WI38 (cell line): ENCODE results near the gene COIL.

Experiments used
- H3K4me3 ChIP-seq: 2 replicates; pipeline ENCODE4 v1.5.1; 2011; ENCODE audit warnings: low read depth, mild to moderate bottlenecking, control low read depth, low read length
- CTCF ChIP-seq: IDR thresholded peaks from 2 replicates; pipeline ENCODE4 v1.5.1; 2012; ENCODE audit warnings: low read depth, mild to moderate bottlenecking, control low read depth, low read length

The COIL gene, protein sequence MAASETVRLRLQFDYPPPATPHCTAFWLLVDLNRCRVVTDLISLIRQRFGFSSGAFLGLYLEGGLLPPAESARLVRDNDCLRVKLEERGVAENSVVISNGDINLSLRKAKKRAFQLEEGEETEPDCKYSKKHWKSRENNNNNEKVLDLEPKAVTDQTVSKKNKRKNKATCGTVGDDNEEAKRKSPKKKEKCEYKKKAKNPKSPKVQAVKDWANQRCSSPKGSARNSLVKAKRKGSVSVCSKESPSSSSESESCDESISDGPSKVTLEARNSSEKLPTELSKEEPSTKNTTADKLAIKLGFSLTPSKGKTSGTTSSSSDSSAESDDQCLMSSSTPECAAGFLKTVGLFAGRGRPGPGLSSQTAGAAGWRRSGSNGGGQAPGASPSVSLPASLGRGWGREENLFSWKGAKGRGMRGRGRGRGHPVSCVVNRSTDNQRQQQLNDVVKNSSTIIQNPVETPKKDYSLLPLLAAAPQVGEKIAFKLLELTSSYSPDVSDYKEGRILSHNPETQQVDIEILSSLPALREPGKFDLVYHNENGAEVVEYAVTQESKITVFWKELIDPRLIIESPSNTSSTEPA

GRCh38 chr17:56960596-56961538 lies at the start of gene COIL:
TSS of gene COIL (minus strand) at chr17:56961050. CDS start at chr17:56961019, 31 bp downstream.
- TF ChIP-seq CTCF: peak; percentile 96
- H3K4me3 ChIP-seq: peak within 1 kb of the TSS; percentile 68

DNA sequence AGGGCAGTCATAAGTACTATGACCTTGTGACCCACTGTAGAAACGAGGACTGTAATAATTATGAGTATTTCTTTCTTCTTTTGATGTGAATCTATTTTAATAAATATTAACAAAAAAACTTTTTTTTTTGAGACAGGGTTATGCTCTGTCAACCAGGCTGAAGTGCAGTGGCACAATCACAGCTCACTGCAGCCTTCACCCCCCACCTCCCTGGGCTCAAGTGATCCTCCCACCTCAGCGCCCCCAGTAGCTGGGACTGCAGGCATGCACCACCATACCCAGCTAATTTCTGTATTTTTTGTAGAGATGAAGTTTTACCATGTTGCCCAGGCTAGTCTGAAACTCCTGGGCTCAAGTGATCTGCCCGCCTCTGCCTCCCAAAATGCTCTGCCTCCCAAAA lies 49.6 kb upstream of the COIL start:
- TF ChIP-seq CTCF: no peak
- H3K4me3 ChIP-seq: no peak overlapping the region

DNA sequence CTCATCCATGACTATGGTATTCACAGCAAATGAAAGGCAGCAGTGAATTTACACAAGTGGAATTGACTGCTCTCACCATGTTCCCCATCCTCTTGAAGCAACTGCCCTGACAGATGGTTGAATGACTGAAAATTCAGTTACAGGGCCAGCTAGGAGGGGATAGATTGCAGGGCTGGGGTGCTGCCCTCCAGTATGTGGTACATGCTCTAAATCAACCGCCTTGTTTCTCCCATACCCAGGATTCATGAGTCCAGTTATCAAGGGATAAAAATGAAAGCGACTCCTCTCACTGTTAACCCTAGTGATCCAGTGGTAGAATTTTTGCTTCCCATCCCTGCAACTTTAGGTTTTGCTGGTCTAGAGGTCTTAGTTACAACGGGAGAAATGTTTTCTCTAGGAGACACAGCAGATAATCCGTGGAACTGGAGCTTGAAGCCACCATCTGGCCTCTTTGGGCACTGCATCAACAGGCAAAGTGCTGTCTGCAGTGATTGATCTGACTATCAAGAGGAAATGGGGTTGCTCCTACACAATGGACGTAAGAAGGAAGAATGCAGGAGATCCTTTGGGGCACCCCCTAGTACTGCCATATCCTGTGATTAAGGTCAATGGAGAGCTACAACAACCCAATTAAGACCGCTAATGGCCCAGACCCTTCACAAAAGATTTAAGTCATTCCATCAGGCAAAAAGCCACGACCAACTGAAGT lies 49.0 kb upstream of the COIL start:
- TF ChIP-seq CTCF: peak; percentile 91
- H3K4me3 ChIP-seq: no peak overlapping the region

- TF ChIP-seq CTCF: no peak
Measured at GRCh38 chr17:57008958-57009357, 48.1 kb upstream of the COIL start.

DNA sequence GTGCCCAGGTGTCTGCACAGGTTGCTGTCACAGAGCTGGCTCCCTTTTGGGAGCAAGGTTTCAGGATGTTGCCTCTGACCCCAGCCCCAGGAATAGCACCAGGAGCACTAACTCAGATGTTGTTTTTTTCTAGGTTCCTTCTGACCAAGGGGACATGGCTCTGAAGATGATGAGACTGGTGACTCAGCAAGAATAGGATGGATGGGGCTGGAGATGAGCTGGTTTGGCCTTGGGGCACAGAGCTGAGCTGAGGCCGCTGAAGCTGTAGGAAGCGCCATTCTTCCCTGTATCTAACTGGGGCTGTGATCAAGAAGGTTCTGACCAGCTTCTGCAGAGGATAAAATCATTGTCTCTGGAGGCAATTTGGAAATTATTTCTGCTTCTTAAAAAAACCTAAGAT lies 45.2 kb upstream of the COIL start:
- no peak overlapping the region for H3K4me3 ChIP-seq
- no peak for TF ChIP-seq CTCF

More at GRCh38 chr17:57008958-57009357, 48.1 kb upstream of the COIL start:
- H3K4me3 ChIP-seq: no peak overlapping the region

DNA sequence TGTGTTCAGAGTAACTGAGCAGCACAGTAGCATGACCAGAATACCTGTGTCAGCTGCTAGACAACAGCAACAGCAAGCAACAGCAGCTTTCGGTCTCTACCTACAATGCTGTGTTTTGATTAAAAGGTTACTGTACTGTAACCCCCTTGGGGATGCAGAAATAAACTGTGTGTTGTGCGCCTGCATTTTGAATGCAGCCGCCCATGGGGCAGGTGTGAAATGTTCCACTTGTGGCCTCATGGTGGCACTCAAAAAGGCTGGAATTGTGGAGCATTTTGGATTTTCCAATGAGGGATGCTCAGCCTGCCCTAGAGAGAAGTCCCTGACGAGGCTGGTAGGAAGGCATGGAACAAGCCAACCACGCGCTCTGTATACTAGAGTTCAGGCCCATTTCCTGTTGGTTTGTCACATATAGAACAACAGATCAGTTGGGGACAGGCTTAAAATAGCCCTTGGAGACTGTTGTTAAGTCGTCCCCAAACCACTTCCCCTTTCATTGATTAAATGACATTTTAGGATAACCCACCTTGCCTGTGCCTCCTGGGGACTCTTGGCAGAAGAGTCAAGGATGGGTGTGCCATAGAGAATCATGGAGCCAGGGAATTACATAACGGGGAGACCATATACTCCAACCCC lies 44.2 kb upstream of the COIL start:
- H3K4me3 ChIP-seq: no peak overlapping the region
- no peak for TF ChIP-seq CTCF
